GM19372 (cell line): Measurements from ENCODE around the gene RNF187.

Source experiments
- ATAC-seq: cut with Tn5 transposase; IDR thresholded peaks from one replicate; pipeline ENCODE4 v1.9.1; 2021; ENCODE audit warnings: mild to moderate bottlenecking, low read depth, moderate library complexity; ENCODE audit not compliant: unreplicated experiment

The RNF187 gene

DNA sequence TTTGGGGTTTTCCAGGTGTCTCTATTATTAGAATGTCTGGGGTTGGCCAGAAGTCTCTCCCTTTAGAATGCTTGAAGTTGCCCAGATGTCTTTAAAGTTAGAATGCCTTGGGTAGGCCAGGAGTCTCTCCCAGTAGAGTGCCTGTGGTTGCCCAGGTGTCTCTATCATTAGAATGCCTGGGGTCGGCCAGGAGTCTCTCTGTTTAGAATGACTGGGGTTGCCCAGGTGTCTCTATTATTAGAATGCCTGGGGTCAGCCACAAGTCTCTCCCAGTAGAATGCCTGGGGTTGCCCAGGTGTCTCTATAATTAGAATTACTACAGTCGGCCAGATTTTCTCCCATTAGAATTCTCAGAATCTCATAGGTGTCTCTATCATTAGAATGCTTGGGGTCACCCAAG lies 55.2 kb downstream of the RNF187 start:
- ATAC-seq, result no peak

DNA sequence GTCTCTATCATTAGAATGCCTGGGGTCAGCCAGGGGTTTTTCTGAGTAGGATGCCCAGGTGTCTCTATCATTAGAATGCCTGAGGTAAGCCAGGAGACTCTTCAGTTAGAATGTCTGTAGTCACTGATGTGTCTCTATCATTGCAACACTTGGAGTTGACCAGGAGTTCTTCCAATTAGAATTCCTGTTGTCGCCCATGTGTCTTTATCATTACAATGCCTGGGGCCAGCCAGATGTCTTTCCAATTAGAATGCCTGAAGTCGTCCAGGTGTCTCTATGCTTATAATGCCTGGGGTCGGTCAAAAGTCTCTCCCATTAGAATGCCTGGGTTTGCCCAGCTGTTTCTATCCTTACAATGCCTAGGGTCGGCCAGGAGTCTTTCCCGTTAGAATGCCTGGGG lies 55.8 kb downstream of the RNF187 start:
- ATAC-seq, result no peak

DNA sequence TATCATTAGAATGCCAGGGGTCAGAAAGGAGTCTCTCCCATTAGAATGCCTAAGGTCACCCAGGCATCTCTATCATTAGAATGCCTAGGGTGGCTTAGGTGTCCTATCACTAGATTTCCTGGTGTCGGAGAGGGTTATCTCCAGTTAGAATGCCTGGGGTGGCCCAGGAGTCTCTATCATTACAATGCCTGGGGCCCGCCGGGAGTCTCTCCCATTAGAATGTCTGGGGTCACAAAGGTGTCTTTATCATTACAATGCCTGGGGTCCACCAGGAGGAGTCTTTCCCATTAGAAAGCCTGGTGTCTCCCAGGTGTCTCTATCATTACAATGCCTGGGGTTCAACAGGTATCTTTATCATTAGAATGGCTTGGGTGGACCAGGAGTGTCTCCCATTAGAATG lies 56.2 kb downstream of the RNF187 start:
- ATAC-seq, result no peak

DNA sequence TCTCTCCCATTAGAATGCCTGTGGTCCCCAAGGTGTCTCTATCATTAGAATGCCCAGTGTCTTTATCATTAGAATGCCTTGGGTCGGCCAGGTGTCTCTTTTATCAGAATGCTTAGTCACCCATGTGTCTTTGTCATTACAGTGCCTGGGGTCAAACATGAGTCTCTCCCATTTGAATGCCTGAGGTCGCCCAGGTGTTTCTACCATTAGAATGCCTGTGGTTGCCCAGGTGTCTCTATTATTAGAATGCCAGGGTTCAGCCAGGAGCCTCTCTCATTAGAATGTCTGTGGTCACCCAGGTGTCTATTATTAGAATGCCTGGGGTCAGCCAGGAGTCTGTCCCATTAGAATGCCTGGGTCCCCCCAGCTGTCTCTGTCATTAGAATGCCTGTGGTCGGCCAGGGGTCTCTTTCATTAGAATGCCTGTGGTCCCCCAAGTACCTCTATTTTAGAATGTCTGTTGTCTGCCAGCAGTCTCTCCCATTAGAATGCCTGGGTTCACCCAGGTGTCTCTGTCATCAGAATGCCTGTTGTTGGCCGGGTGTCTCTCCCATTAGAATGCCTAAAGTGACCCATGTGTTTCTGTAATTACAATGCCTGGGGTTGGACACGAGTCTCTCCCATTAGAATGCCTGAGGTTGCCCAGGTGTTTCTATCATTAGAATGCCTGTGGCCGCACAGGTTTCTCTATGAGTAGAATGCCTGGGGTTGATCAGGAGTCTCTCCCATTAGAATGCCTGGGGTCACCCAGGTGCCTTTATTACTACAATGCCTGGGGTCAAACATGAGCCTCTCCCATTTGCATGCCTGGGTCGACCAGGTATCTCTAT lies 57.1 kb downstream of the RNF187 start:
- ATAC-seq, result no peak

DNA sequence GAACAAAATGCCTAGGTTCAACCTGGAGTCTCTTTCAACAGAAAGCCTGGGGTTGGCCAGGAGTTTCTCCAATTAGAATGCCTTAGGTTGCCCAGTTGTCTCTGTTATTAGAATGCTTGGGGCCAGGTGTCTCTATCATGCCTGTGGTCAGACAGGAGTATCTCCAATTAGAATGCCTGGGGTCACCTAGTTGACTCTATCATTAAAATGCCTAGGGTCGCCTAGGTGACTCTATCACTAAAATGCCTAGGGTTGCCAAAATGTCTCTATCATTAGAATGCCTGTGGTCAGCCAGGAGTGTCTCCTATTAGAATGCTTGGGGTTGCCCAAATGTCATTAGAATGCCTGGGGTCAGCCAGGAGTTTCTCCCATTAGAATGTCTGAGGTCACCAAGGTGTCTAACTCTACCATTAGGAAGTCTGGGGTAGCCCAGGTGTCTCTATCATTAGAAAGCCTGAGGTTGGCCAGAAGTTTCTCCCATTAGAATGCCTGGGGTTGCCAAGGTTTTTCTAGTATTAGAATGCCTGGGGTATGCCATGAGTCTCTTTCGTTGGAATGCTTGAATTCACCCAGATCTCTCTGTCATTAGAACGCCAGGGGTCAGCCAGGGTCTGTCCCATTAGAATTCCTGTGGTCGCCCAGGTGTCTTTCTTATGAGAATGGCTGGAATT lies 57.9 kb downstream of the RNF187 start:
- ATAC-seq, result no peak
